Measurements from ENCODE around the gene COMMD4.
"Not testable (repeated sequence)": the region's sequence is repeated elsewhere in the genome, so short reads cannot be mapped to it uniquely, and the experiment has no call there.

- TF ChIP-seq, protein P1, sequence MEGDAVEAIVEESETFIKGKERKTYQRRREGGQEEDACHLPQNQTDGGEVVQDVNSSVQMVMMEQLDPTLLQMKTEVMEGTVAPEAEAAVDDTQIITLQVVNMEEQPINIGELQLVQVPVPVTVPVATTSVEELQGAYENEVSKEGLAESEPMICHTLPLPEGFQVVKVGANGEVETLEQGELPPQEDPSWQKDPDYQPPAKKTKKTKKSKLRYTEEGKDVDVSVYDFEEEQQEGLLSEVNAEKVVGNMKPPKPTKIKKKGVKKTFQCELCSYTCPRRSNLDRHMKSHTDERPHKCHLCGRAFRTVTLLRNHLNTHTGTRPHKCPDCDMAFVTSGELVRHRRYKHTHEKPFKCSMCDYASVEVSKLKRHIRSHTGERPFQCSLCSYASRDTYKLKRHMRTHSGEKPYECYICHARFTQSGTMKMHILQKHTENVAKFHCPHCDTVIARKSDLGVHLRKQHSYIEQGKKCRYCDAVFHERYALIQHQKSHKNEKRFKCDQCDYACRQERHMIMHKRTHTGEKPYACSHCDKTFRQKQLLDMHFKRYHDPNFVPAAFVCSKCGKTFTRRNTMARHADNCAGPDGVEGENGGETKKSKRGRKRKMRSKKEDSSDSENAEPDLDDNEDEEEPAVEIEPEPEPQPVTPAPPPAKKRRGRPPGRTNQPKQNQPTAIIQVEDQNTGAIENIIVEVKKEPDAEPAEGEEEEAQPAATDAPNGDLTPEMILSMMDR (conservative IDR thresholded peaks at IDR 0.05; ENCODE audit: low read length) = not testable (repeated sequence)
- TF ChIP-seq EZH2phosphoT487 (IDR thresholded peaks at IDR 0.05; ENCODE audit: borderline replicate concordance, low read depth, low read length) = not testable (repeated sequence)
Measured at GRCh38 chr15:75383986-75384385, 48.1 kb downstream of the COMMD4 start.

Data from OCI-LY7 (cell line).